Nasal cavity respiratory epithelium epithelial cell of viscerocranial mucosa (primary cell): ENCODE results near the gene IFNL2. TPM values are rescaled to one million over a fixed set of nuclear protein-coding genes. Genes with fewer than 3 reads are reported as not detected.

Experiments used
- total RNA-seq: library from RNA; depleted of rRNA; stranded (reverse); fragments of >200 nt; gene quantifications from 2 replicates; pipeline ENCODE4 v1.2.3, GENCODE V29; 2014

The IFNL2 gene
- not detected in 2 replicates for total RNA-seq

GRCh38 chr19:39268085-39268484 lies at the start of gene IFNL2:
Gene IFNL2, plus strand, starts transcription at chr19:39268396. Its CDS starts 173 bp downstream, at chr19:39268569.

GRCh38 chr19:39244410-39245100 lies 23.6 kb upstream of the IFNL2 start, which contains the start of gene IFNL3:
Gene IFNL3, minus strand, starts transcription at chr19:39245006. Its CDS starts 39 bp downstream, at chr19:39244967.

GRCh38 chr19:39248806-39249205 lies 19.4 kb upstream of the IFNL2 start, which contains the start of gene IFNL4:
Gene IFNL4, minus strand, starts transcription at chr19:39248856.

GRCh38 chr19:39296055-39296645 lies 28.0 kb downstream of the IFNL2 start, which contains the start of gene IFNL1:
Gene IFNL1, plus strand, starts transcription at chr19:39296407. Its CDS starts 15 bp downstream, at chr19:39296422.

Other genes with a start within 250 kb of the IFNL2 start
- 4.6 and 7.2 TPM in 2 replicates for gene FBXO27, start 235.8 kb upstream of the IFNL2 start, total RNA-seq
- gene ACP7, start 184.0 kb upstream of the IFNL2 start, total RNA-seq: 1.1 and 2.1 TPM in 2 replicates
- 4.1 and 17.2 TPM in 2 replicates for gene PAK4, start 142.6 kb upstream of the IFNL2 start, total RNA-seq
- 8.9 and 9.3 TPM in 2 replicates for gene NCCRP1, start 71.4 kb upstream of the IFNL2 start, total RNA-seq
- not detected in 2 replicates for gene SYCN, start 64.1 kb upstream of the IFNL2 start, total RNA-seq
- not detected in 2 replicates for gene IFNL3, start 23.4 kb upstream of the IFNL2 start, total RNA-seq
- gene IFNL4, start 19.5 kb upstream of the IFNL2 start, total RNA-seq: not detected in 2 replicates
- not detected in 2 replicates for gene IFNL1, start 28.0 kb downstream of the IFNL2 start, total RNA-seq
- under 0.01 and 0.28 TPM in 2 replicates for gene LRFN1, start 52.5 kb downstream of the IFNL2 start, total RNA-seq
- gene GMFG, start 67.6 kb downstream of the IFNL2 start, total RNA-seq: not detected in 2 replicates
- 27.7 and 86.7 TPM in 2 replicates for gene SAMD4B, start 74.0 kb downstream of the IFNL2 start, total RNA-seq
- 36.4 and 40.0 TPM in 2 replicates for gene PAF1, start 122.7 kb downstream of the IFNL2 start, total RNA-seq
- 13.7 TPM in 2 replicates for gene MED29, start 123.0 kb downstream of the IFNL2 start, total RNA-seq
- 6.5 and 14.8 TPM in 2 replicates for gene ZFP36, start 138.5 kb downstream of the IFNL2 start, total RNA-seq
- 4.8 and 20.1 TPM in 2 replicates for gene PLEKHG2, start 144.3 kb downstream of the IFNL2 start, total RNA-seq
- gene RPS16, start 167.6 kb downstream of the IFNL2 start, total RNA-seq: 143 and 397 TPM in 2 replicates
- gene SUPT5H, start 177.2 kb downstream of the IFNL2 start, total RNA-seq: 39.0 and 69.6 TPM in 2 replicates
- 52.6 and 82.4 TPM in 2 replicates for gene TIMM50, start 212.4 kb downstream of the IFNL2 start, total RNA-seq
- gene DLL3, start 230.6 kb downstream of the IFNL2 start, total RNA-seq: 0.07 and 0.34 TPM in 2 replicates
- not detected in 2 replicates for gene SELENOV, start 246.7 kb downstream of the IFNL2 start, total RNA-seq